ENCODE measurements around the gene COX4I1.

Gene COX4I1

GRCh38 chr16:85838381-85838780 lies 38.9 kb downstream of the COX4I1 start:
- Histone ChIP-seq H3K9me3 (ENCODE audit: control insufficient read depth, low read depth, low read length) (no peaks in the 10 kb centered on the region), H3K27me3 (ENCODE audit: control insufficient read depth, insufficient read depth, low read length) (no peaks in the 10 kb centered on the region), H3K4me1 (ENCODE audit: control insufficient read depth, low read depth, low read length) (no peaks in the 10 kb centered on the region), H3K27ac (ENCODE audit: low read length) (no peak overlapping the region), H3K9ac (ENCODE audit: low read length) (no peak overlapping the region), H3K36me3 (ENCODE audit: control insufficient read depth, low read depth, low read length) (no peaks in the 10 kb centered on the region), H3K4me3 (ENCODE audit: low read length) (no peak overlapping the region)

DNA sequence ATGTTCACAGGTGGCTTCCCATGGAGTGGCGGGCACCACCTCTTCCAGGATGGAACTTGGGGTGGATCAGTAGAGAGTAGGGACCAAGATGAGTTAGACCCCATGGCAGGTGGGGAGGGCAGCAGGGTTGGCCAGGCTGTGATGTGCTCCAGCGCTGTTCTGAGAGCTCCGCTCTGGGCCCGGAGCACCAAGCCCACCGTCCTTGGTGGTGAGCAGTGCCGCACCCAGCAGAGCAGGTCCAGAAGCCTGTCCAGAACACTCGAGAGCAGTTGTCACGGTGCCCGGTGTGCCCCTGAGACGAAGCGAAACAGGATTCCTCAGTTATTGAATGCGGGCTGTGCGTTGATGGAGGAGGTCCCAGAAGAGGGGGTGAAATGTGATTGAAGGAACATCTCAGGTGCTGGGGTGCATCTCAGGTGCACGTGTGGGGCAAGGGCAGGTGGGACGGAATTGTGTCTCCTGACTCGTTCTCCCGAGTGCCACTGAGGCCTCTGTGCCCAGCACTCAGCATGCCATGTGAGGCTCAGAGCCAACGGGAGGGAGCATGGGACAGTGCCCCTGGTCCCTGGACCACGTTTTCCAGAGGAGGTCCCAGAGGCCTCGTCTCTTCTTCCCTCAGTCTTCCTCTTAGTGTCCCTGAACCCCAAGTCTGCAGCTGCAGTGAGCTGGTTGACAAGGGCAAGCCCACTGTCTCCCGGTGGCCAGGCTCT lies 39.5 kb downstream of the COX4I1 start:
- Histone ChIP-seq H3K9me3 (ENCODE audit: control insufficient read depth, low read depth, low read length) (no peaks in the 10 kb centered on the region), H3K27ac (ENCODE audit: low read length) (no peak overlapping the region), H3K27me3 (ENCODE audit: control insufficient read depth, insufficient read depth, low read length) (no peaks in the 10 kb centered on the region), H3K4me3 (ENCODE audit: low read length) (no peak overlapping the region), H3K36me3 (ENCODE audit: control insufficient read depth, low read depth, low read length) (no peaks in the 10 kb centered on the region), H3K9ac (ENCODE audit: low read length) (no peak overlapping the region), H3K4me1 (ENCODE audit: control insufficient read depth, low read depth, low read length) (no peaks in the 10 kb centered on the region)

DNA sequence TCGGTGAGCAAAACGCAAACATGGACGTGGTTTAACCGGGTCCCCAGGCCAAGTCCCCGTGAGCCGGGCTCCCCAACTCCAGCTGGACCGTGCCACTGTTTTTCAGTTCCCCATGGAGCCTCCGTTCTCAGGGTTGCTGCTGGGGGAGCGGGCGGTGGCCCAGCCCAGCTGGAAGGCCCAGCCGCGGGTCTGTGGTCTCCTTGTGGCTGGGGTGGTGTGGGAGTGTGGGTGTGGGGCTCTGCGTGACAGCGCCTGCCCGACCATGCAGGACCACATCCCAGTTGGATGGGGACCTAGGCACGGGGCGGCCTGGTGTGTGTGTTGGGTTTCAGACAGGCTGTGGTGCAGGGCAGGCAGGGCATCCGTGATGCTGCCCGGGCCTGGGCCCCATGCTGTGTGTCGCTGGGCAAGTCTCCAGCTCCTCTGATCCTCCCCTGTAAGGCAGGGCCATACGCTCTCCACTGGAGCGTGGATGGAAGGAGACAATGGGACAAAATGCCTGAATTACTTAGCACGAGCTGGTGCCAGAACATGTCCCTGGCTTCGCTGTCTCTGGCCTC lies 40.3 kb downstream of the COX4I1 start:
- H3K27me3 ChIP-seq (ENCODE audit: control insufficient read depth, insufficient read depth, low read length): no peaks in the 10 kb centered on the region
- H3K36me3 ChIP-seq (ENCODE audit: control insufficient read depth, low read depth, low read length): no peaks in the 10 kb centered on the region
- H3K9ac ChIP-seq (ENCODE audit: low read length): no peak overlapping the region
- no peaks in the 10 kb centered on the region for H3K4me1 ChIP-seq (ENCODE audit: control insufficient read depth, low read depth, low read length)
- no peak overlapping the region for H3K27ac ChIP-seq (ENCODE audit: low read length)
- no peak overlapping the region for H3K4me3 ChIP-seq (ENCODE audit: low read length)
- H3K9me3 ChIP-seq (ENCODE audit: control insufficient read depth, low read depth, low read length): no peaks in the 10 kb centered on the region

GRCh38 chr16:85840395-85840794 lies 40.9 kb downstream of the COX4I1 start:
- H3K27ac ChIP-seq (ENCODE audit: low read length): no peak overlapping the region
- no peaks in the 10 kb centered on the region for H3K4me1 ChIP-seq (ENCODE audit: control insufficient read depth, low read depth, low read length)
- H3K36me3 ChIP-seq (ENCODE audit: control insufficient read depth, low read depth, low read length): no peaks in the 10 kb centered on the region
- H3K9ac ChIP-seq (ENCODE audit: low read length): no peak overlapping the region
- H3K9me3 ChIP-seq (ENCODE audit: control insufficient read depth, low read depth, low read length): no peaks in the 10 kb centered on the region
- no peaks in the 10 kb centered on the region for H3K27me3 ChIP-seq (ENCODE audit: control insufficient read depth, insufficient read depth, low read length)
- H3K4me3 ChIP-seq (ENCODE audit: low read length): no peak overlapping the region

DNA sequence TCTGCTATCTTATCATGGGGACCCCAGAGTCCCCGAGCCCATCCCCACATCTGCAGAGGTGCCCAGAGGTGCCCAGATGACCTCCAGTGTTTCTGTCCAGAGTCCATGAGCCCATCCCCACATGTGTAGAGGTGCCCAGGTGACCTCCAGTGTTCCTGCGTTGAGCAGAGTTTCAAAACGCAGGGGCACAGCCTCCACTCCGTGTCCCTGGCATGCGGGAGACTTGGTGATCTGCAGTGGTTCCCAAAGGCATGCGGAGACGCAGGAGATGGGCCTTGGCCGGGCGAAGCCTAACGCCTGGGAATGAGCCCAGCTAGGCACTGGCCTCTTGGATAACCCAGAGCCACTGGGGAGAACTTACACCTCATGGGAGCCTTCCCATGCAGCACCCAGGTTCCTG lies 41.3 kb downstream of the COX4I1 start:
- H3K4me3 ChIP-seq (ENCODE audit: low read length): no peak overlapping the region
- H3K9ac ChIP-seq (ENCODE audit: low read length): no peak overlapping the region
- no peaks in the 10 kb centered on the region for H3K4me1 ChIP-seq (ENCODE audit: control insufficient read depth, low read depth, low read length)
- no peak overlapping the region for H3K27ac ChIP-seq (ENCODE audit: low read length)
- no peaks in the 10 kb centered on the region for H3K27me3 ChIP-seq (ENCODE audit: control insufficient read depth, insufficient read depth, low read length)
- no peaks in the 10 kb centered on the region for H3K9me3 ChIP-seq (ENCODE audit: control insufficient read depth, low read depth, low read length)
- no peaks in the 10 kb centered on the region for H3K36me3 ChIP-seq (ENCODE audit: control insufficient read depth, low read depth, low read length)

GRCh38 chr16:85842435-85842834 lies 42.9 kb downstream of the COX4I1 start:
- Histone ChIP-seq H3K4me1 (ENCODE audit: control insufficient read depth, low read depth, low read length) (no peaks in the 10 kb centered on the region), H3K4me3 (ENCODE audit: low read length) (no peak overlapping the region), H3K27me3 (ENCODE audit: control insufficient read depth, insufficient read depth, low read length) (no peaks in the 10 kb centered on the region), H3K27ac (ENCODE audit: low read length) (no peak overlapping the region), H3K36me3 (ENCODE audit: control insufficient read depth, low read depth, low read length) (no peaks in the 10 kb centered on the region), H3K9ac (ENCODE audit: low read length) (no peak overlapping the region), H3K9me3 (ENCODE audit: control insufficient read depth, low read depth, low read length) (no peaks in the 10 kb centered on the region)

DNA sequence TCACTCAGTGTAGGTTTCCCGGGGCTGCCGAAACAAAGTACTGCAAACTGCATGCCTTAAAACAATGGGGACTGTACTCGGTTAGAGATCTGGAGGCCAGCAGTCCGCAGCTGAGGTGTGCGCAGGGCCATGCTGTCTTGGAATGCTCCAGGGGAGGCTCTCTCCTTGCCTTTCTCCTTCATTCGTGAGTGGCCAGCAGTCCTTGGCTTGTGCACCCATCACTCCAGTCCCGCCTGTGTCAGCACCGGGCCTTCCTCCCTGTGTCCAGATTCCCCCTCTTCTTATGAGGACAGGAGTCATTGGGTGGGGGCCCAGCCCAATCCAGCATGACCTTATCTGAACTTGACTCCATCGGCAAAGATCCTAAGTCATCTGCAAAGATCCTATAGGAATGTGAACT lies 43.4 kb downstream of the COX4I1 start:
- Histone ChIP-seq H3K27ac (ENCODE audit: low read length) (no peak overlapping the region), H3K36me3 (ENCODE audit: control insufficient read depth, low read depth, low read length) (no peaks in the 10 kb centered on the region), H3K4me3 (ENCODE audit: low read length) (no peak overlapping the region), H3K9me3 (ENCODE audit: control insufficient read depth, low read depth, low read length) (no peaks in the 10 kb centered on the region), H3K9ac (ENCODE audit: low read length) (no peak overlapping the region), H3K27me3 (ENCODE audit: control insufficient read depth, insufficient read depth, low read length) (no peaks in the 10 kb centered on the region), H3K4me1 (ENCODE audit: control insufficient read depth, low read depth, low read length) (no peaks in the 10 kb centered on the region)

- H3K36me3 ChIP-seq (ENCODE audit: control insufficient read depth, low read depth, low read length): no peaks in the 10 kb centered on the region
- H3K9me3 ChIP-seq (ENCODE audit: control insufficient read depth, low read depth, low read length): no peaks in the 10 kb centered on the region
- no peaks in the 10 kb centered on the region for H3K4me1 ChIP-seq (ENCODE audit: control insufficient read depth, low read depth, low read length)
- H3K9ac ChIP-seq (ENCODE audit: low read length): no peak overlapping the region
- no peak overlapping the region for H3K27ac ChIP-seq (ENCODE audit: low read length)
- no peaks in the 10 kb centered on the region for H3K27me3 ChIP-seq (ENCODE audit: control insufficient read depth, insufficient read depth, low read length)
- no peak overlapping the region for H3K4me3 ChIP-seq (ENCODE audit: low read length)
Measured at GRCh38 chr16:85843471-85844168, 44.1 kb downstream of the COX4I1 start.

GRCh38 chr16:85844169-85844481 lies 44.6 kb downstream of the COX4I1 start:
- Histone ChIP-seq H3K9me3 (ENCODE audit: control insufficient read depth, low read depth, low read length) (no peaks in the 10 kb centered on the region), H3K27ac (ENCODE audit: low read length) (no peak overlapping the region), H3K27me3 (ENCODE audit: control insufficient read depth, insufficient read depth, low read length) (no peaks in the 10 kb centered on the region), H3K9ac (ENCODE audit: low read length) (no peak overlapping the region), H3K36me3 (ENCODE audit: control insufficient read depth, low read depth, low read length) (no peaks in the 10 kb centered on the region), H3K4me1 (ENCODE audit: control insufficient read depth, low read depth, low read length) (no peaks in the 10 kb centered on the region), H3K4me3 (ENCODE audit: low read length) (no peak overlapping the region)

DNA sequence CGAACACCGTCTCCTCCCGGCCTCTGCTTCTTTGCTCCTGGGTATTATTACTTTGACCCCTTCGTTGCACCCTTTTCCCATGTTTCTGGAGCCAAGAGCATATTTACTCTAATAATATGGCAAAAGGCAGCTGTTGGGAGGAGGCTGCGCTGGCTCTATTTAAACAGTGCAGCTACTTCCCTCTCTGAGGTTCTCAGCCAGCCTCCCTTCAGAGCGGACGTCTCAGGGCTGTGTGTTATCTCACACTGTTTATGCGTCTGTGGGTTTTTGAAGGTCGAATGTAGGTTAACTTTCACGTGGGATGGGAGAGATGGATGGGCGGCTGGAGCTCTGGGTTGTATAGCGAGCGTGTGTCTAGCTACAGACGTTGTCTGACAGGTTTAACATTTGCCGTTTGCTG lies 45.3 kb downstream of the COX4I1 start:
- no peak overlapping the region for H3K9ac ChIP-seq (ENCODE audit: low read length)
- H3K4me3 ChIP-seq (ENCODE audit: low read length): no peak overlapping the region
- no peaks in the 10 kb centered on the region for H3K4me1 ChIP-seq (ENCODE audit: control insufficient read depth, low read depth, low read length)
- no peak overlapping the region for H3K27ac ChIP-seq (ENCODE audit: low read length)
- H3K36me3 ChIP-seq (ENCODE audit: control insufficient read depth, low read depth, low read length): no peaks in the 10 kb centered on the region
- H3K27me3 ChIP-seq (ENCODE audit: control insufficient read depth, insufficient read depth, low read length): no peaks in the 10 kb centered on the region
- H3K9me3 ChIP-seq (ENCODE audit: control insufficient read depth, low read depth, low read length): no peaks in the 10 kb centered on the region

GRCh38 chr16:85845266-85845665 lies 45.8 kb downstream of the COX4I1 start:
- Histone ChIP-seq H3K9me3 (ENCODE audit: control insufficient read depth, low read depth, low read length) (no peaks in the 10 kb centered on the region), H3K27me3 (ENCODE audit: control insufficient read depth, insufficient read depth, low read length) (no peaks in the 10 kb centered on the region), H3K4me1 (ENCODE audit: control insufficient read depth, low read depth, low read length) (no peaks in the 10 kb centered on the region)

DNA sequence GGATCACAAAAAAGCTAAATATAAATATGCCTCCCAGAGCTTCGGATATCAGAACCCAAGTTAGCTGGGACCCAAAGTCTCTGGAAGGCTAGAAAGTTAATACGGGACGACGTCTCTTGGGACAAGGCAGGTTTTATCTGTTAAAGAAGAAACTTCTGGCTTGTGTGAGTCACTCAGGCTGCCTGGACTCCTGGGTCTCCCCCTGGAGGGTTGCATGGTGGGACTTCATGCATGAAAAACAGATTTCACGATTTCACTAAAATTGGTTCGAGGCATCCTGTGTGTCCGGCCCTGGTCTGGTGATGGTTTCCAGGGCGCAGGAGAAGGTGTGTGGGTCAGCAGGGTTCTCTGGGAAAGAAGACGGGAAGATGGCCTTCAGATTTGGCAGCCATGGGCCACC lies 47.0 kb downstream of the COX4I1 start:
- no peak overlapping the region for H3K9ac ChIP-seq (ENCODE audit: low read length)
- no peaks in the 10 kb centered on the region for H3K4me1 ChIP-seq (ENCODE audit: control insufficient read depth, low read depth, low read length)
- no peak overlapping the region for H3K4me3 ChIP-seq (ENCODE audit: low read length)
- H3K36me3 ChIP-seq (ENCODE audit: control insufficient read depth, low read depth, low read length): no peaks in the 10 kb centered on the region
- no peaks in the 10 kb centered on the region for H3K9me3 ChIP-seq (ENCODE audit: control insufficient read depth, low read depth, low read length)
- no peak overlapping the region for H3K27ac ChIP-seq (ENCODE audit: low read length)
- H3K27me3 ChIP-seq (ENCODE audit: control insufficient read depth, insufficient read depth, low read length): no peaks in the 10 kb centered on the region

More at GRCh38 chr16:85845266-85845665, 45.8 kb downstream of the COX4I1 start:
- Histone ChIP-seq H3K4me3 (ENCODE audit: low read length) (no peak overlapping the region), H3K36me3 (ENCODE audit: control insufficient read depth, low read depth, low read length) (no peaks in the 10 kb centered on the region), H3K27ac (ENCODE audit: low read length) (no peak overlapping the region), H3K9ac (ENCODE audit: low read length) (no peak overlapping the region)

Data from iPS-18a (cell line).